Mesenchymal stem cell (in vitro differentiated cells and primary cell): ENCODE results near the gene PGC.

Experiments
- DNase-seq: peaks from one replicate; pipeline ENCODE4 v3.0.0-alpha.2; 2013
- H2AFZ ChIP-seq: one replicate; pipeline ENCODE4 v1.6.1; 2013; ENCODE audit warnings: low read depth, mild to moderate bottlenecking, control low read depth, inconsistent platforms, low read length, moderate library complexity
- H2AK5ac ChIP-seq: 2 replicates; pipeline ENCODE4 v1.6.1; 2013; ENCODE audit warnings: low read length, moderate library complexity, mild to moderate bottlenecking, inconsistent platforms; ENCODE audit not compliant: severe bottlenecking
- H2BK120ac ChIP-seq: one replicate; pipeline ENCODE4 v1.6.1; 2013; ENCODE audit warnings: low read depth, mild to moderate bottlenecking, inconsistent platforms, low read length, moderate library complexity
- H2BK12ac ChIP-seq, 2 experiments: one replicate each; pipeline ENCODE4 v1.6.1; 2013; ENCODE audit warnings: inconsistent platforms in 2 of 2, low read length in 2 of 2, mild to moderate bottlenecking in 2 of 2, moderate library complexity in 2 of 2, control low read depth in 1 of 2
- H2BK15ac ChIP-seq: one replicate; pipeline ENCODE4 v1.6.1; 2013; ENCODE audit warnings: mild to moderate bottlenecking, low read depth, inconsistent platforms; ENCODE audit not compliant: poor library complexity, severe bottlenecking
- H2BK5ac ChIP-seq: 2 replicates; pipeline ENCODE4 v1.6.1; 2013; ENCODE audit warnings: low read depth, mild to moderate bottlenecking, low read length, control low read depth, inconsistent platforms; ENCODE audit not compliant: poor library complexity, severe bottlenecking
- H3K14ac ChIP-seq, 2 experiments: one replicate each; pipeline ENCODE4 v1.6.1; 2013; ENCODE audit warnings: inconsistent platforms in 2 of 2, low read length in 2 of 2, control low read depth in 1 of 2, mild to moderate bottlenecking in 1 of 2, moderate library complexity in 1 of 2
- H3K18ac ChIP-seq, 2 experiments: one replicate each; pipeline ENCODE4 v1.6.1; 2013; ENCODE audit warnings: inconsistent platforms in 2 of 2, low read length in 2 of 2, control low read depth in 1 of 2, low read depth in 1 of 2, mild to moderate bottlenecking in 1 of 2
- H3K23ac ChIP-seq, 2 experiments: one replicate each; pipeline ENCODE4 v1.6.1; 2013; ENCODE audit warnings: inconsistent platforms in 2 of 2, low read length in 2 of 2, mild to moderate bottlenecking in 2 of 2, moderate library complexity in 2 of 2, control low read depth in 1 of 2
- H3K27ac ChIP-seq: 2 replicates; pipeline ENCODE4 v1.5.1; 2013; ENCODE audit warnings: mild to moderate bottlenecking, moderate library complexity, low read length, control low read depth, inconsistent platforms; ENCODE audit not compliant: poor library complexity, severe bottlenecking
- H3K27me3 ChIP-seq, 2 experiments: 2 replicates each; pipeline versions ENCODE4 v1.6.1 to v1.7.0; 2013; ENCODE audit warnings: low read length in 2 of 2, mild to moderate bottlenecking in 2 of 2, moderate library complexity in 2 of 2, control low read depth in 1 of 2, inconsistent platforms in 1 of 2; ENCODE audit not compliant: control insufficient read depth in 1 of 2, insufficient read depth in 1 of 2
- H3K36me3 ChIP-seq, 2 experiments: 2 replicates each; pipeline versions ENCODE4 v1.6.1 to v1.7.0; 2013; ENCODE audit warnings: low read length in 2 of 2, control low read depth in 1 of 2, inconsistent platforms in 1 of 2, low read depth in 1 of 2, mild to moderate bottlenecking in 1 of 2; ENCODE audit not compliant: insufficient read depth in 2 of 2, control insufficient read depth in 1 of 2
- H3K4ac ChIP-seq, 2 experiments: one replicate each; pipeline ENCODE4 v1.6.1; 2013; ENCODE audit warnings: inconsistent platforms in 2 of 2, low read length in 2 of 2, mild to moderate bottlenecking in 2 of 2, moderate library complexity in 2 of 2, control low read depth in 1 of 2, low read depth in 1 of 2
- H3K4me1 ChIP-seq: 2 replicates; pipeline ENCODE4 v1.6.1; 2013; ENCODE audit warnings: low read depth, low read length, control low read depth; ENCODE audit not compliant: control insufficient read depth, insufficient read depth
- H3K4me2 ChIP-seq: 2 replicates; pipeline ENCODE4 v1.6.1; 2013; ENCODE audit warnings: low read length, mild to moderate bottlenecking, inconsistent platforms; ENCODE audit not compliant: poor library complexity, severe bottlenecking
- H3K4me3 ChIP-seq, 2 experiments: 2 replicates each; pipeline versions ENCODE4 v1.5.1 to v1.7.0; 2013; ENCODE audit warnings: low read length in 2 of 2, mild to moderate bottlenecking in 2 of 2, control low read depth in 1 of 2, low read depth in 1 of 2; ENCODE audit not compliant: insufficient read depth in 1 of 2
- H3K79me1 ChIP-seq: replicated peaks from 2 replicates; pipeline ENCODE4 v1.6.1; 2013; ENCODE audit warnings: mild to moderate bottlenecking, control low read depth, low read length, inconsistent platforms; ENCODE audit not compliant: poor library complexity, severe bottlenecking
- H3K9ac ChIP-seq: 2 replicates; pipeline ENCODE4 v1.7.0; 2013; ENCODE audit warnings: mild to moderate bottlenecking, low read length, moderate library complexity
- H3K9me3 ChIP-seq: 2 replicates; pipeline ENCODE4 v1.7.0; 2013; ENCODE audit warnings: mild to moderate bottlenecking, low read length; ENCODE audit not compliant: control insufficient read depth
- H4K8ac ChIP-seq: one replicate; pipeline ENCODE4 v1.6.1; 2013; ENCODE audit warnings: inconsistent platforms, mild to moderate bottlenecking, low read length, moderate library complexity
- H4K91ac ChIP-seq: one replicate; pipeline ENCODE4 v1.6.1; 2013; ENCODE audit warnings: mild to moderate bottlenecking, low read length, inconsistent platforms
- whole genome bisulfite sequencing: methylation state at CpG from one replicate; pipeline ENCODE4 v1.1.7; 2013; ENCODE audit warnings: mixed read lengths; 5-methylcytosine and 5-hydroxymethylcytosine counted together

Gene PGC

GRCh38 chr6:41720262-41720620, 27.0 kb downstream of the PGC start:
- Histone ChIP-seq H3K79me1 (peaks cover 44% of the 10 kb centered on the region), H3K18ac (peak overlapping the region in 1 of 2 experiments; percentile 6), H2BK12ac (peak overlapping the region; percentile 12 to 37), H3K14ac (no peak overlapping the region), H4K91ac (no peak overlapping the region), H2BK120ac (no peak overlapping the region), H2AFZ (no peak overlapping the region), H2AK5ac (no peak overlapping the region), H2BK5ac (no peak overlapping the region), H2BK15ac (no peak overlapping the region), H4K8ac (no peak overlapping the region), H3K23ac (no peak overlapping the region), H3K27me3 (no peaks in the 10 kb centered on the region), H3K27ac (no peak overlapping the region), H3K9ac (no peak overlapping the region), H3K9me3 (no peaks in the 10 kb centered on the region), H3K4me3 (no peak overlapping the region), H3K4ac (no peak overlapping the region), H3K4me1 (peaks cover 56% of the 10 kb centered on the region), H3K36me3 (peaks cover 0 to 7% of the 10 kb centered on the region in 2 experiments), H3K4me2 (no peak overlapping the region)
- 90% methylated on average over 3 of the region's 3 CpGs for WGBS
- DNase-seq: no peak

DNA sequence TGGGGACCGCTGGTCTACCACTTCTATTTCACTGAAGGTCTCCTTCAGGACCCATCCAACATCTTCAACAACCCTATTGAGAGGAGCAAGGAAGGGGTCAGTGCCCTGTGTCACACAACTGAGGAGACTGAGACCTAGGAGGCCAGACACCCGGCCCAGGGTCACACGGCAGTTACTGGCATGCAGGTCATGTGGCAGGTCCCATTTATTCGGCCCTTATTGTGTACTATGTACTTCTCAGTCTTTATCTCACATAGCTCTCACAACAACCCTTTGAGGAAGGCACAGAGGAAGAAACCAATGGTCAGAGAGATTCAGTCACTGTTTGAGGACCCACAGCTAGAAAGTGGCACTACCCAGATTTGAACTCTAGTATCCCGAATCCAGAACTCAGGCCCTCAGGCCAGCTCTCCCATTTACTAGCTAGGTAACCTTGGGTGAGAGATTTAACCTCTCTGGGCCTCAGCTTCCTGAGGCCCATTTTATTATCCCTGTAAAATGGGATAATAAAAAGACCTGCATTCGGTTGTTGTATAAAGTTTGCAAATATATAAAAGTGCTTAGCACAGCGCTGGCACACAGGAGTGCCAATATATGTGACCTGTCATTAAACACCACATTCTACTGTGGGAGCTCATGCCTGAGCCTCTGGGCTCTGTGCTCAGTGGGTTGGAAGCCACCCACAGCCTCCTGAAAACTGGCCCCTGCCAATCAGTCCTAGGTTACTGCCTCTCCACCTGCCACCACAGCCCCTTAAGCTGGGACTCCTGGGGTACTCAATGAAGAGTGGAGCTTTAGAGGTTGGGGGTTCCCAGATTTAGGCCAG, 27.5 kb downstream of the PGC start:
- Histone ChIP-seq H3K9me3 (no peaks in the 10 kb centered on the region), H2BK12ac (no peak overlapping the region), H2BK120ac (no peak overlapping the region), H3K27ac (no peak overlapping the region), H4K8ac (no peak overlapping the region), H3K4me2 (no peak overlapping the region), H4K91ac (no peak overlapping the region), H3K79me1 (peaks cover 41% of the 10 kb centered on the region), H2BK5ac (no peak overlapping the region), H2AFZ (no peak overlapping the region), H3K23ac (no peak overlapping the region), H3K27me3 (no peaks in the 10 kb centered on the region), H3K36me3 (peaks cover 0 to 6% of the 10 kb centered on the region in 2 experiments), H3K9ac (no peak overlapping the region), H3K4me3 (no peak overlapping the region), H3K18ac (no peak overlapping the region), H2BK15ac (no peak overlapping the region), H3K4ac (peak overlapping the region in 1 of 2 experiments; percentile 13), H3K4me1 (peaks cover 52% of the 10 kb centered on the region), H3K14ac (no peak overlapping the region), H2AK5ac (no peak overlapping the region)
- no peak for DNase-seq
- WGBS: 98% methylated on average over 7 of the region's 7 CpGs

GRCh38 chr6:41718828-41719227, 28.4 kb downstream of the PGC start:
- H3K27ac ChIP-seq: no peak overlapping the region
- no peak overlapping the region for H4K8ac ChIP-seq
- no peak overlapping the region for H2AK5ac ChIP-seq
- H2BK15ac ChIP-seq: no peak overlapping the region
- peaks cover 35% of the 10 kb centered on the region for H3K79me1 ChIP-seq
- H2BK12ac ChIP-seq: no peak overlapping the region
- H3K18ac ChIP-seq: no peak overlapping the region
- H3K9ac ChIP-seq: no peak overlapping the region
- no peak overlapping the region for H2AFZ ChIP-seq
- no peak for DNase-seq
- H3K36me3 ChIP-seq: peaks cover 0 to 9% of the 10 kb centered on the region in 2 experiments
- no peaks in the 10 kb centered on the region for H3K9me3 ChIP-seq
- no peak overlapping the region for H2BK120ac ChIP-seq
- no peak overlapping the region for H3K23ac ChIP-seq
- H2BK5ac ChIP-seq: no peak overlapping the region
- no peak overlapping the region for H3K4ac ChIP-seq
- H3K27me3 ChIP-seq: no peaks in the 10 kb centered on the region
- H3K4me2 ChIP-seq: no peak overlapping the region
- WGBS: 74% methylated on average over 3 of the region's 5 CpGs
- no peak overlapping the region for H4K91ac ChIP-seq
- H3K14ac ChIP-seq: no peak overlapping the region
- peaks cover 48% of the 10 kb centered on the region for H3K4me1 ChIP-seq
- no peak overlapping the region for H3K4me3 ChIP-seq

DNA sequence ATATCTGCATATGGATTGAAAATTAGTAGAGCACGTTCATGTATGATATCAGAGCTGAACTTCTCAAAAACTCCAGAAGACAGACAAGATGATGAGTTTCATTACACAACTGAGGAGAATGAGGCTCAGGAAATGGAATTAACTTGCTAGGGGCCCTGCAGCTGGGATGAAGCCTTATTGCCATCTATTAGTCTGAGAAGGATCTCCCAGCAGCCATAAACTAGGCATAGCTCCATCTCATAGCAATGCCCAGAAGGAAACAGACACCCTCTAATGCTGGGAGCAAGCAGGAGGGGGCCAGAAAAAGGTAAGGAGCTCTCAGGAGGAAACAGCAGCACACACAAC, 29.8 kb downstream of the PGC start:
- H3K4me1 ChIP-seq: peaks cover 51% of the 10 kb centered on the region
- H2AK5ac ChIP-seq: no peak overlapping the region
- no peak overlapping the region for H4K91ac ChIP-seq
- no peaks in the 10 kb centered on the region for H3K27me3 ChIP-seq
- H3K14ac ChIP-seq: no peak overlapping the region
- no peak overlapping the region for H3K27ac ChIP-seq
- no peak overlapping the region for H2BK15ac ChIP-seq
- no peak overlapping the region for H3K4me2 ChIP-seq
- H3K23ac ChIP-seq: no peak overlapping the region
- H2BK12ac ChIP-seq: peak overlapping the region in 1 of 2 experiments; percentile 50
- no CpG with 5 or more reads among the region's 1 CpG for WGBS
- H3K18ac ChIP-seq: peak overlapping the region in 1 of 2 experiments; percentile 26
- no peak overlapping the region for H3K4me3 ChIP-seq
- H3K79me1 ChIP-seq: peaks cover 34% of the 10 kb centered on the region
- H2BK5ac ChIP-seq: no peak overlapping the region
- H3K4ac ChIP-seq: no peak overlapping the region
- peaks cover 0 to 7% of the 10 kb centered on the region in 2 experiments for H3K36me3 ChIP-seq
- no peak overlapping the region for H2BK120ac ChIP-seq
- no peaks in the 10 kb centered on the region for H3K9me3 ChIP-seq
- no peak for DNase-seq
- no peak overlapping the region for H4K8ac ChIP-seq
- H3K9ac ChIP-seq: no peak overlapping the region
- H2AFZ ChIP-seq: no peak overlapping the region
